ENCODE results near the gene AFF3. TPM values are rescaled to one million over a fixed set of nuclear protein-coding genes. Genes with fewer than 3 reads are reported as not detected.

Gene AFF3
- total RNA-seq, 2 experiments from 2014 or later, result 3.1 to 3.5 TPM

- no peak for ATAC-seq
- POLR2A ChIA-PET, result no interaction called here
- Mint-ChIP-seq H3K36me3 (ENCODE audit: low read depth) (no peaks in the 10 kb centered on the region), H3K9me3 (no peaks in the 10 kb centered on the region), H3K27ac (no peak overlapping the region), H3K4me1 (ENCODE audit: low read depth) (no peaks in the 10 kb centered on the region), H3K4me3 (no peak overlapping the region), H3K27me3 (no peaks in the 10 kb centered on the region)
- CTCF ChIA-PET, result no interaction called here
- intact Hi-C loops (cut with micrococcal nuclease), result no loop called here
- no peak for TF ChIP-seq CTCF (IDR thresholded peaks at IDR 0.05)
- no peak for DNase-seq
Observed at GRCh38 chr2:100179806-100180205, 37.4 kb upstream of the AFF3 start.

- Mint-ChIP-seq H3K27ac (no peak overlapping the region), H3K27me3 (no peaks in the 10 kb centered on the region), H3K9me3 (no peaks in the 10 kb centered on the region), H3K36me3 (ENCODE audit: low read depth) (no peaks in the 10 kb centered on the region), H3K4me3 (no peak overlapping the region), H3K4me1 (ENCODE audit: low read depth) (no peaks in the 10 kb centered on the region)
- intact Hi-C loops (cut with micrococcal nuclease), result no loop called here
- TF ChIP-seq CTCF (IDR thresholded peaks at IDR 0.05), result no peak
- DNase-seq (no peak), ATAC-seq (no peak)
- POLR2A ChIA-PET, result no interaction called here
- CTCF ChIA-PET, result no interaction called here
Observed at GRCh38 chr2:100178864-100179263, 36.5 kb upstream of the AFF3 start.

GRCh38 chr2:100178085-100178788, 35.8 kb upstream of the AFF3 start:
- ATAC-seq, result peak; percentile 39
- intact Hi-C loops (cut with micrococcal nuclease), result no loop called here
- Mint-ChIP-seq H3K9me3 (no peaks in the 10 kb centered on the region), H3K27me3 (no peaks in the 10 kb centered on the region), H3K27ac (no peak overlapping the region), H3K4me3 (no peak overlapping the region), H3K36me3 (ENCODE audit: low read depth) (no peaks in the 10 kb centered on the region), H3K4me1 (ENCODE audit: low read depth) (no peaks in the 10 kb centered on the region)
- CTCF ChIA-PET, result interaction anchor here (1.0 kb wide), 1 partner anchor 10 kb away, joined by 3 read pairs; no protein-coding TSS in a partner anchor
- POLR2A ChIA-PET, result no interaction called here
- DNase-seq, result peak; percentile 59
- peak; percentile 14 for TF ChIP-seq CTCF (IDR thresholded peaks at IDR 0.05)

GRCh38 chr2:100176925-100177324, 34.5 kb upstream of the AFF3 start:
- Mint-ChIP-seq H3K27ac (no peak overlapping the region), H3K9me3 (no peaks in the 10 kb centered on the region), H3K27me3 (no peaks in the 10 kb centered on the region), H3K4me3 (no peak overlapping the region), H3K36me3 (ENCODE audit: low read depth) (no peaks in the 10 kb centered on the region), H3K4me1 (ENCODE audit: low read depth) (no peaks in the 10 kb centered on the region)
- intact Hi-C loops (cut with micrococcal nuclease), result no loop called here
- DNase-seq (no peak), ATAC-seq (no peak)
- no peak for TF ChIP-seq CTCF (IDR thresholded peaks at IDR 0.05)
- ChIA-PET CTCF (no interaction called here), POLR2A (no interaction called here)

- CTCF ChIA-PET, result no interaction called here
- no peaks in the 10 kb centered on the region for H3K9me3 Mint-ChIP-seq
- intact Hi-C loops (cut with micrococcal nuclease), result no loop called here
- H3K4me1 Mint-ChIP-seq (ENCODE audit: low read depth), result no peaks in the 10 kb centered on the region
- POLR2A ChIA-PET, result no interaction called here
- TF ChIP-seq CTCF (IDR thresholded peaks at IDR 0.05), result no peak
- H3K27me3 Mint-ChIP-seq, result no peaks in the 10 kb centered on the region
- no peak overlapping the region for H3K27ac Mint-ChIP-seq
- DNase-seq (no peak), ATAC-seq (no peak)
- H3K4me3 Mint-ChIP-seq, result no peak overlapping the region
- no peaks in the 10 kb centered on the region for H3K36me3 Mint-ChIP-seq (ENCODE audit: low read depth)
Observed at GRCh38 chr2:100174026-100174431, 31.6 kb upstream of the AFF3 start.

Measured in activated CD8-positive, alpha-beta T cell treated with anti-CD3 and anti-CD28 coated beads for 36 hours (primary cell).